ENCODE results near the gene STX1A.

GRCh38 chr7:73737491-73738219 lies 18.2 kb upstream of the STX1A start:
- TF ChIP-seq CHD2 (IDR thresholded peaks at IDR 0.05; ENCODE audit: low read length, partially characterized antibody) (no peak), HES2 (IDR thresholded peaks at IDR 0.05) (no peak), EP300 (IDR thresholded peaks at IDR 0.05) (no peak), USF2 (IDR thresholded peaks at IDR 0.05) (no peak), HMGXB4 (CRISPR knock-in tag; IDR thresholded peaks at IDR 0.05; ENCODE audit: borderline replicate concordance) (no peak), CBX8 (IDR thresholded peaks at IDR 0.05) (no peak), SMC3 (IDR thresholded peaks at IDR 0.05) (no peak), TP53 (CRISPR knock-in tag; IDR thresholded peaks at IDR 0.05) (no peak), CHD4 (IDR thresholded peaks at IDR 0.05; ENCODE audit: borderline replicate concordance) (no peak), POLR2A (IDR thresholded peaks at IDR 0.05; ENCODE audit: low read length) (no peak)
- TF ChIP-seq, protein P1, sequence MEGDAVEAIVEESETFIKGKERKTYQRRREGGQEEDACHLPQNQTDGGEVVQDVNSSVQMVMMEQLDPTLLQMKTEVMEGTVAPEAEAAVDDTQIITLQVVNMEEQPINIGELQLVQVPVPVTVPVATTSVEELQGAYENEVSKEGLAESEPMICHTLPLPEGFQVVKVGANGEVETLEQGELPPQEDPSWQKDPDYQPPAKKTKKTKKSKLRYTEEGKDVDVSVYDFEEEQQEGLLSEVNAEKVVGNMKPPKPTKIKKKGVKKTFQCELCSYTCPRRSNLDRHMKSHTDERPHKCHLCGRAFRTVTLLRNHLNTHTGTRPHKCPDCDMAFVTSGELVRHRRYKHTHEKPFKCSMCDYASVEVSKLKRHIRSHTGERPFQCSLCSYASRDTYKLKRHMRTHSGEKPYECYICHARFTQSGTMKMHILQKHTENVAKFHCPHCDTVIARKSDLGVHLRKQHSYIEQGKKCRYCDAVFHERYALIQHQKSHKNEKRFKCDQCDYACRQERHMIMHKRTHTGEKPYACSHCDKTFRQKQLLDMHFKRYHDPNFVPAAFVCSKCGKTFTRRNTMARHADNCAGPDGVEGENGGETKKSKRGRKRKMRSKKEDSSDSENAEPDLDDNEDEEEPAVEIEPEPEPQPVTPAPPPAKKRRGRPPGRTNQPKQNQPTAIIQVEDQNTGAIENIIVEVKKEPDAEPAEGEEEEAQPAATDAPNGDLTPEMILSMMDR (IDR thresholded peaks at IDR 0.05): no peak
- TF ChIP-seq, protein P2, sequence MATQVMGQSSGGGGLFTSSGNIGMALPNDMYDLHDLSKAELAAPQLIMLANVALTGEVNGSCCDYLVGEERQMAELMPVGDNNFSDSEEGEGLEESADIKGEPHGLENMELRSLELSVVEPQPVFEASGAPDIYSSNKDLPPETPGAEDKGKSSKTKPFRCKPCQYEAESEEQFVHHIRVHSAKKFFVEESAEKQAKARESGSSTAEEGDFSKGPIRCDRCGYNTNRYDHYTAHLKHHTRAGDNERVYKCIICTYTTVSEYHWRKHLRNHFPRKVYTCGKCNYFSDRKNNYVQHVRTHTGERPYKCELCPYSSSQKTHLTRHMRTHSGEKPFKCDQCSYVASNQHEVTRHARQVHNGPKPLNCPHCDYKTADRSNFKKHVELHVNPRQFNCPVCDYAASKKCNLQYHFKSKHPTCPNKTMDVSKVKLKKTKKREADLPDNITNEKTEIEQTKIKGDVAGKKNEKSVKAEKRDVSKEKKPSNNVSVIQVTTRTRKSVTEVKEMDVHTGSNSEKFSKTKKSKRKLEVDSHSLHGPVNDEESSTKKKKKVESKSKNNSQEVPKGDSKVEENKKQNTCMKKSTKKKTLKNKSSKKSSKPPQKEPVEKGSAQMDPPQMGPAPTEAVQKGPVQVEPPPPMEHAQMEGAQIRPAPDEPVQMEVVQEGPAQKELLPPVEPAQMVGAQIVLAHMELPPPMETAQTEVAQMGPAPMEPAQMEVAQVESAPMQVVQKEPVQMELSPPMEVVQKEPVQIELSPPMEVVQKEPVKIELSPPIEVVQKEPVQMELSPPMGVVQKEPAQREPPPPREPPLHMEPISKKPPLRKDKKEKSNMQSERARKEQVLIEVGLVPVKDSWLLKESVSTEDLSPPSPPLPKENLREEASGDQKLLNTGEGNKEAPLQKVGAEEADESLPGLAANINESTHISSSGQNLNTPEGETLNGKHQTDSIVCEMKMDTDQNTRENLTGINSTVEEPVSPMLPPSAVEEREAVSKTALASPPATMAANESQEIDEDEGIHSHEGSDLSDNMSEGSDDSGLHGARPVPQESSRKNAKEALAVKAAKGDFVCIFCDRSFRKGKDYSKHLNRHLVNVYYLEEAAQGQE (IDR thresholded peaks at IDR 0.05): no peak

Measured in A549 (cell line).